WTC11 (cell line): ENCODE measurements around the gene PTPRN2. TPM values are rescaled to one million over a fixed set of nuclear protein-coding genes. Genes with fewer than 3 reads are reported as not detected.
"Not testable (repeated sequence)": the region's sequence is repeated elsewhere in the genome, so short reads cannot be mapped to it uniquely, and the experiment has no call there.

Experiments used
- ATAC-seq: fragments of 200-7000 bp; cut with Tn5 transposase; 2 replicates; pipeline ENCODE4 v1.10.0; 2021; ENCODE audit warnings: mild to moderate bottlenecking, moderate library complexity
- CTCF ChIA-PET: fragments of 300-600 bp; sonication (Branson Sonifier 250); formaldehyde crosslinking; loops from one replicate; lab custom pipeline; 2021; ENCODE audit warnings: antibody characterized with exemption; lab: Charles Lee
- POLR2A ChIA-PET: fragments of 350-600 bp; sonication (Branson Sonifier 250); formaldehyde crosslinking; loops from one replicate; lab custom pipeline; 2021; ENCODE audit warnings: antibody characterized with exemption; lab: Charles Lee
- DNase-seq: peaks from one replicate; pipeline ENCODE4 v3.0.0; 2021; ENCODE audit warnings: low spot score
- H3K27ac Mint-ChIP-seq: 2 replicates; pipeline ENCODE4 v1.8.0; 2021; ENCODE audit warnings: mixed read lengths
- H3K27me3 Mint-ChIP-seq: 2 replicates; pipeline ENCODE4 v1.8.0; 2021; ENCODE audit warnings: low read depth, mild to moderate bottlenecking, moderate library complexity, mixed read lengths
- H3K36me3 Mint-ChIP-seq: 2 replicates; pipeline ENCODE4 v1.8.0; 2021; ENCODE audit warnings: mixed read lengths
- H3K4me1 Mint-ChIP-seq: 2 replicates; pipeline ENCODE4 v1.8.0; 2022; ENCODE audit warnings: mixed read lengths
- H3K4me3 Mint-ChIP-seq: 2 replicates; pipeline ENCODE4 v1.8.0; 2021; ENCODE audit warnings: mild to moderate bottlenecking, moderate library complexity, mixed read lengths
- H3K9me3 Mint-ChIP-seq: 2 replicates; pipeline ENCODE4 v1.8.0; 2021; ENCODE audit warnings: mixed read lengths
- AFF4 ChIP-seq: sonication (generic); formaldehyde crosslinking; IDR thresholded peaks from 2 replicates; pipeline ENCODE4 v1.8.1; 2023; ENCODE audit warnings: mild to moderate bottlenecking, missing genetic modification reagents, borderline replicate concordance
- AR ChIP-seq: fragments of 250-450 bp; sonication (Bioruptor Pico); IDR thresholded peaks from 2 replicates; pipeline ENCODE4 v1.9.0; 2021; ENCODE audit warnings: mild to moderate bottlenecking
- CREB1 ChIP-seq: sonication (generic); formaldehyde crosslinking; IDR thresholded peaks from 2 replicates; pipeline ENCODE4 v1.8.0; 2023; ENCODE audit warnings: mild to moderate bottlenecking, missing genetic modification reagents
- ELF4 ChIP-seq: sonication (generic); formaldehyde crosslinking; IDR thresholded peaks from 2 replicates; pipeline ENCODE4 v1.8.1; 2022; ENCODE audit warnings: low read depth, mild to moderate bottlenecking, moderate library complexity, missing genetic modification reagents
- EMX1 ChIP-seq: fragments of 250-450 bp; sonication (Bioruptor Pico); IDR thresholded peaks from 2 replicates; pipeline ENCODE4 v1.8.0; 2021; ENCODE audit warnings: mild to moderate bottlenecking
- HMGA2 ChIP-seq: fragments of 250-450 bp; sonication (Bioruptor Pico); IDR thresholded peaks from 2 replicates; pipeline ENCODE4 v1.4.0; 2021; ENCODE audit warnings: mild to moderate bottlenecking, moderate library complexity
- JAZF1 ChIP-seq: fragments of 250-450 bp; sonication (Bioruptor Pico); IDR thresholded peaks from 2 replicates; pipeline ENCODE4 v1.9.0; 2021; ENCODE audit warnings: moderate library complexity, mild to moderate bottlenecking, inconsistent platforms
- NR1H2 ChIP-seq: sonication (generic); formaldehyde crosslinking; IDR thresholded peaks from 2 replicates; pipeline ENCODE4 v1.9.0; 2021; ENCODE audit warnings: mild to moderate bottlenecking, moderate library complexity, missing genetic modification reagents
- NR2C2 ChIP-seq: sonication (generic); formaldehyde crosslinking; IDR thresholded peaks from 2 replicates; pipeline ENCODE4 v1.8.0; 2022; ENCODE audit warnings: mild to moderate bottlenecking, missing genetic modification reagents
- SMAD3 ChIP-seq: sonication (generic); formaldehyde crosslinking; IDR thresholded peaks from 2 replicates; pipeline ENCODE4 v1.8.0; 2022; ENCODE audit warnings: missing genetic modification reagents, mild to moderate bottlenecking, borderline replicate concordance
- SOX15 ChIP-seq: fragments of 250-450 bp; sonication (Bioruptor Pico); IDR thresholded peaks from 2 replicates; pipeline ENCODE4 v1.9.0; 2021; ENCODE audit warnings: mild to moderate bottlenecking
- SP1 ChIP-seq: sonication (generic); formaldehyde crosslinking; conservative IDR thresholded peaks from 2 replicates; pipeline ENCODE4 v1.8.1; 2022; ENCODE audit warnings: missing genetic modification reagents
- ZNF317 ChIP-seq: sonication (generic); formaldehyde crosslinking; IDR thresholded peaks from 2 replicates; pipeline ENCODE4 v1.8.1; 2023; ENCODE audit warnings: low read depth, mild to moderate bottlenecking, moderate library complexity, missing genetic modification reagents, borderline replicate concordance
- ZNF423 ChIP-seq: fragments of 250-450 bp; sonication (Bioruptor Pico); IDR thresholded peaks from 2 replicates; pipeline ENCODE4 v2.1.2; 2022; ENCODE audit warnings: mild to moderate bottlenecking, moderate library complexity
- total RNA-seq: library from RNA; stranded (reverse); gene quantifications from 3 replicates; pipeline ENCODE4 v1.2.3, GENCODE V29; 2021
- TF ChIP-seq, protein P1 (sequence below): sonication (generic); formaldehyde crosslinking; IDR thresholded peaks from 2 replicates; pipeline ENCODE4 v1.8.0; 2023; ENCODE audit warnings: mild to moderate bottlenecking, missing genetic modification reagents
- TF ChIP-seq, protein P2 (sequence below): sonication (generic); formaldehyde crosslinking; IDR thresholded peaks from 2 replicates; pipeline ENCODE4 v1.8.1; 2023; ENCODE audit warnings: mild to moderate bottlenecking, missing genetic modification reagents, moderate library complexity

Gene PTPRN2
- total RNA-seq, 1 experiment from 2014 or later: 4.7 TPM

- peaks cover 63% of the 10 kb centered on the region for H3K9me3 Mint-ChIP-seq
- H3K4me1 Mint-ChIP-seq: peaks cover 11% of the 10 kb centered on the region
- H3K4me3 Mint-ChIP-seq: no peak overlapping the region
- CTCF ChIA-PET: no interaction called here
- POLR2A ChIA-PET: no interaction called here
- ATAC-seq (no peak), DNase-seq (no peak)
- TF ChIP-seq, protein P1, sequence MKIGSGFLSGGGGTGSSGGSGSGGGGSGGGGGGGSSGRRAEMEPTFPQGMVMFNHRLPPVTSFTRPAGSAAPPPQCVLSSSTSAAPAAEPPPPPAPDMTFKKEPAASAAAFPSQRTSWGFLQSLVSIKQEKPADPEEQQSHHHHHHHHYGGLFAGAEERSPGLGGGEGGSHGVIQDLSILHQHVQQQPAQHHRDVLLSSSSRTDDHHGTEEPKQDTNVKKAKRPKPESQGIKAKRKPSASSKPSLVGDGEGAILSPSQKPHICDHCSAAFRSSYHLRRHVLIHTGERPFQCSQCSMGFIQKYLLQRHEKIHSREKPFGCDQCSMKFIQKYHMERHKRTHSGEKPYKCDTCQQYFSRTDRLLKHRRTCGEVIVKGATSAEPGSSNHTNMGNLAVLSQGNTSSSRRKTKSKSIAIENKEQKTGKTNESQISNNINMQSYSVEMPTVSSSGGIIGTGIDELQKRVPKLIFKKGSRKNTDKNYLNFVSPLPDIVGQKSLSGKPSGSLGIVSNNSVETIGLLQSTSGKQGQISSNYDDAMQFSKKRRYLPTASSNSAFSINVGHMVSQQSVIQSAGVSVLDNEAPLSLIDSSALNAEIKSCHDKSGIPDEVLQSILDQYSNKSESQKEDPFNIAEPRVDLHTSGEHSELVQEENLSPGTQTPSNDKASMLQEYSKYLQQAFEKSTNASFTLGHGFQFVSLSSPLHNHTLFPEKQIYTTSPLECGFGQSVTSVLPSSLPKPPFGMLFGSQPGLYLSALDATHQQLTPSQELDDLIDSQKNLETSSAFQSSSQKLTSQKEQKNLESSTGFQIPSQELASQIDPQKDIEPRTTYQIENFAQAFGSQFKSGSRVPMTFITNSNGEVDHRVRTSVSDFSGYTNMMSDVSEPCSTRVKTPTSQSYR (CRISPR knock-in tag): no peak
- TF ChIP-seq NR2C2: no peak
- no peak for TF ChIP-seq ZNF423 (CRISPR knock-in tag)
- no peak for TF ChIP-seq NR1H2 (CRISPR knock-in tag)
- TF ChIP-seq SP1 (CRISPR knock-in tag): no peak
- TF ChIP-seq HMGA2: no peak
- TF ChIP-seq ELF4: no peak
- no peak for TF ChIP-seq SOX15 (CRISPR knock-in tag)
- TF ChIP-seq, protein P2, sequence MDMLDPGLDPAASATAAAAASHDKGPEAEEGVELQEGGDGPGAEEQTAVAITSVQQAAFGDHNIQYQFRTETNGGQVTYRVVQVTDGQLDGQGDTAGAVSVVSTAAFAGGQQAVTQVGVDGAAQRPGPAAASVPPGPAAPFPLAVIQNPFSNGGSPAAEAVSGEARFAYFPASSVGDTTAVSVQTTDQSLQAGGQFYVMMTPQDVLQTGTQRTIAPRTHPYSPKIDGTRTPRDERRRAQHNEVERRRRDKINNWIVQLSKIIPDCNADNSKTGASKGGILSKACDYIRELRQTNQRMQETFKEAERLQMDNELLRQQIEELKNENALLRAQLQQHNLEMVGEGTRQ (CRISPR knock-in tag): no peak
- peaks cover 76% of the 10 kb centered on the region for H3K36me3 Mint-ChIP-seq
- H3K27ac Mint-ChIP-seq: 0 out of 2 replicates have a peak overlapping the region, but pooled peaks have one; percentile 33
- peaks cover 12% of the 10 kb centered on the region for H3K27me3 Mint-ChIP-seq
Observed at GRCh38 chr7:158309868-158310763, 277.5 kb downstream of the PTPRN2 start.

- H3K27me3 Mint-ChIP-seq: peaks cover 12% of the 10 kb centered on the region
- H3K4me1 Mint-ChIP-seq: peaks cover 30% of the 10 kb centered on the region
- peaks cover 64% of the 10 kb centered on the region for H3K36me3 Mint-ChIP-seq
- no peak overlapping the region for H3K27ac Mint-ChIP-seq
- no peak for DNase-seq
- peaks cover 58% of the 10 kb centered on the region for H3K9me3 Mint-ChIP-seq
- ChIA-PET POLR2A (no interaction called here), CTCF (no interaction called here)
- no peak for ATAC-seq
- no peak overlapping the region for H3K4me3 Mint-ChIP-seq
- TF ChIP-seq ZNF317 (CRISPR knock-in tag) (peak; percentile 93), CREB1 (no peak)
Observed at GRCh38 chr7:158308001-158308400, 279.6 kb downstream of the PTPRN2 start.

- H3K27me3 Mint-ChIP-seq, H3K4me3 Mint-ChIP-seq, POLR2A ChIA-PET, H3K27ac Mint-ChIP-seq, CTCF ChIA-PET, DNase-seq, ATAC-seq: not testable (repeated sequence)
- Mint-ChIP-seq H3K36me3 (peaks cover 31% of the 10 kb centered on the region), H3K4me1 (peaks cover 51% of the 10 kb centered on the region), H3K9me3 (peaks cover 28% of the 10 kb centered on the region)
Observed at GRCh38 chr7:158304072-158304471, 283.6 kb downstream of the PTPRN2 start.

- no peak overlapping the region for H3K27ac Mint-ChIP-seq
- H3K4me3 Mint-ChIP-seq: no peak overlapping the region
- H3K27me3 Mint-ChIP-seq: peaks cover 6% of the 10 kb centered on the region; the same call in 1 of the 2 replicates
- DNase-seq (no peak), ATAC-seq (peak; percentile 50; the same call in 1 of the 2 replicates)
- H3K36me3 Mint-ChIP-seq: peaks cover 22% of the 10 kb centered on the region
- peaks cover 58% of the 10 kb centered on the region for H3K4me1 Mint-ChIP-seq
- TF ChIP-seq SMAD3: no peak
- TF ChIP-seq AFF4: no peak
- no peak for TF ChIP-seq AR (CRISPR knock-in tag)
- TF ChIP-seq JAZF1 (CRISPR knock-in tag): no peak
- TF ChIP-seq EMX1 (CRISPR knock-in tag): no peak
- TF ChIP-seq, all 79 proteins: peak for 0
- CTCF ChIA-PET: no interaction called here
- POLR2A ChIA-PET: no interaction called here
- peaks cover 19% of the 10 kb centered on the region for H3K9me3 Mint-ChIP-seq
Observed at GRCh38 chr7:158303121-158303520, 284.5 kb downstream of the PTPRN2 start.
